Stimulated activated CD8-positive, alpha-beta memory T cell treated with anti-CD3 and anti-CD28 coated beads, Interleukin-12 subunit alpha, Interleukin-12 subunit beta, amount 100 ng/mL, for 4 hours (primary cell): ENCODE results near the gene CMSS1.

Experiments used
- DNase-seq: peaks from one replicate; pipeline ENCODE4 v3.0.0-alpha.2; 2020; ENCODE audit warnings: low read depth

Gene CMSS1

GRCh38 chr3:100107221-100107814, 289.7 kb downstream of the CMSS1 start:
- DNase-seq, result no peak

GRCh38 chr3:100108464-100109079, 290.9 kb downstream of the CMSS1 start:
- DNase-seq, result no peak

DNA sequence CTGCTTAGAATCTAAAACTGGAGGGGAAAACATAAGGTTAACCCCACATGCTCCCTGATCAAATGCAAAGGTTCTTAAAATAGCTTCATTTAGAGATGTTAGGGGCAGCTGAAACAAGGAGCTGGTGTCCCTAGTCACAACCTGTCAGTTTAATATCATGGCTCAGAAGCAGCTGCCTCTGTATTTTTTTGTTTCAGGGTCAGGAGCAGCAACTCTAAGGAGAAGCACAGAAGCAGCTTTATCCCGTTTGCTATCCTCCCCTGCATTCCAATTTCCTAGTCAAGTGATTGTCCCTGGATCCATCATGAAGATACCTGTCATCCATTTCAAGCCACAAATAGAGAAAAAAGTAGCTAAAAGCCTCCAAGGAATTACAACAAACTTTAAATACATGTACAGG, 292.5 kb downstream of the CMSS1 start:
- DNase-seq, result no peak

DNA sequence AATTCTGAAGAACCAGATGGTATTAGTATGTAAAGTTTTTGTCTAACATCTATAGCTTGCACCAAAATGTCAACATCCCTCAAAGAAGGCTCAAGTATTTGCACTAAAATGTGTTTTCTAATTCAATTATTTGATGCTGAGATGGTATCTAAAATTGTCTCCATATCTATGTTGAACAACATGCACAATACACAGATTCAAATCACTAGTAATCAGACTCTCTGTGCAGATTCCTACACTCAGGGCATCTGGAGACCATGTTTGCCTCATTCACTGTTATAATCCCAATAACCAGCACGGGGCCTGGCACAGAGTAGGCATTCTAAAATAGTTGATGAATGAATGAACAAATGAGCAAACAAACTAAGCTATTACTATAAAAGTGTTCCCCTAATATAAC, 294.1 kb downstream of the CMSS1 start:
- no peak for DNase-seq

GRCh38 chr3:100113723-100114412, 296.2 kb downstream of the CMSS1 start:
- DNase-seq, result no peak

DNA sequence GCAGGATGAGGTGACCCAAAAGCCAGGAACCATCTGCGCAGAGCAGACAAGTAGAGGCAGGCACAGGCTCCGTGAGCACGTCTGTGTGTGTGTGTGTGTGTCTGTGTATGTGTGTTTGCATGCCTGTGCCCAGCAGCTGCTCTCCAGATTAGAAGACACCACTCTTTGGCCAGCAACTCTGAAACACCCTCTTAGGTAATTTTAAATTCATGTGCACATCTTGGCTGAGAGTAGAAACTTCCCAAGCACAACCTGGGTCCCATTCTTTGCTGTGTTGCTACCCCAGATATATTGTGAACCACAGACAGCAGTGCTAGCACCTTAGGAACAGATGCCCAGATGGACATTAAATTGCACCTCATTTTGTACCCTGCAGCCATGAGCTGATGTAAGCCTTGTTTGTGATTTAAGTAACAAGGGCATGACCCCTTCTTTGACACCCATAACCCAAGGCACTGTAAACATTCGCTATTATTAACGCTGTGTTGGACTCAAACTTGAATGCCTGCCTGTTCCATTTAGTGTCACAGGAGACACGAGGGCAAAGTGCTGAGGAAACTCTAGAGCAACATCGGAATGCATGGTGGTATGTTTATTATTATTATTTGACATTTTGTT, 296.9 kb downstream of the CMSS1 start, which contains the start of gene FILIP1L:
Gene FILIP1L (minus strand): TSS at position 89 of the 618 bp plus-strand sequence.
- DNase-seq, result no peak

DNA sequence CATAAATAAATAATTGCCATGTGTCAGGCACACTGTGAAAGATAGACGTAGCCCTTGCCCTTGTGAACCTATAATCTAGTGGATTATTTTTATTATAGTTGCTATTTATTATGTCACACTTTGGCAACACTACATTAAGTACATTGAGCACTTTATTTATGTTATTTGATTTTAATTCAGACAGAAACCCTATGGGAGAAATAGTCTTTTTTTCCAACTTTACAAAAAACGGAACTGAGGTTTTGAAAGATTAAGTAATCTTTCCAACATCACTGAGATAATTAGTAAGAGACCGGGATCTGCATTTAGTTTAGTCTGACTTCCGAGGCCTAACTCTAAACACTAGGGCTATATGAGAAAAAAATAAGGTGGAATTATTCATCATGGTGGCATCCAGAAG, 299.4 kb downstream of the CMSS1 start:
- DNase-seq, result no peak

GRCh38 chr3:100120012-100120411, 302.4 kb downstream of the CMSS1 start:
- no peak for DNase-seq

GRCh38 chr3:100120693-100121092, 303.0 kb downstream of the CMSS1 start:
- no peak for DNase-seq

DNA sequence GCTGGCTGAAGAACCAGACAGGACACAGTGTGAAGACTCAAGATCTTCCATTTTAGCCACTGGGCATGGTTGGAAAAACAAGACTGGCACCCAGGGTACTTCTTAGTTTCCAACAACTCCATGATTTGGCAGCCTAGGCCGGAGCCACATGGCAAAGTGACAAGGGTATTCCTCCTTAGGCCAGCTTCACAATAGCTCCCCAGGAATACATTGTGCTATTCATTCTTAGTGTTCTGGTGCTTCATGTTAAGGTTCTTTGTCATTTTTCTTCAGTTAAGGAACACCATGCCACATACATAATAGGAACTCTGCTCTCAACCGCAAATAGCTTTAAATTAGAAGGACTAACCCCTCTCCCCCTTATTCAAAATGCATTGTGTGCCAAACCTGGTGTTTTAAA, 304.7 kb downstream of the CMSS1 start:
- DNase-seq, result no peak

- DNase-seq, result no peak
Measured at GRCh38 chr3:100123112-100123511, 305.4 kb downstream of the CMSS1 start.

GRCh38 chr3:100124201-100124761, 306.6 kb downstream of the CMSS1 start:
- DNase-seq, result no peak

GRCh38 chr3:100125161-100125938, 307.7 kb downstream of the CMSS1 start:
- no peak for DNase-seq

- no peak for DNase-seq
Measured at GRCh38 chr3:100127792-100128191, 310.1 kb downstream of the CMSS1 start.

DNA sequence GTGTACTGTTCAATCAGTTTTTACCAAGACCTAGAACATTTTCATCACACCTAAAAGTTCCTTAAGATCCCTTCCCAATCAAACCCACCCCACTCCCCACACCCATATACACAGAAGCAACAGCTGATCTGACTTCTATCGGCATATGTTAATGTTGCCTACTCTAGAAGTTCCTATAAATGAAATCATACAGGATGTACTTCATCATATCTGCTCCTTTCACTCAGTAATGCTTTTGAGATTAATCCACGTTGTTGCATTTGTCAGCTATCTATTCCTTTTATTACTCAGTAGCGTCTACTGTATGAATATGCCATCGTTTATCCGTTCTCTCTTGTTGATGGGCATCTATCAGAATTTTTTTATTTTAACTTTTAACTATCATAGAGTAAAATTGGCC, 310.9 kb downstream of the CMSS1 start:
- DNase-seq, result no peak

GRCh38 chr3:100129941-100130340, 312.3 kb downstream of the CMSS1 start:
- DNase-seq, result no peak

- no peak for DNase-seq
Measured at GRCh38 chr3:100131241-100131640, 313.6 kb downstream of the CMSS1 start.

- DNase-seq, result no peak
Measured at GRCh38 chr3:100136921-100137320, 319.3 kb downstream of the CMSS1 start.

- DNase-seq, result no peak
Measured at GRCh38 chr3:100140976-100141375, 323.3 kb downstream of the CMSS1 start.

DNA sequence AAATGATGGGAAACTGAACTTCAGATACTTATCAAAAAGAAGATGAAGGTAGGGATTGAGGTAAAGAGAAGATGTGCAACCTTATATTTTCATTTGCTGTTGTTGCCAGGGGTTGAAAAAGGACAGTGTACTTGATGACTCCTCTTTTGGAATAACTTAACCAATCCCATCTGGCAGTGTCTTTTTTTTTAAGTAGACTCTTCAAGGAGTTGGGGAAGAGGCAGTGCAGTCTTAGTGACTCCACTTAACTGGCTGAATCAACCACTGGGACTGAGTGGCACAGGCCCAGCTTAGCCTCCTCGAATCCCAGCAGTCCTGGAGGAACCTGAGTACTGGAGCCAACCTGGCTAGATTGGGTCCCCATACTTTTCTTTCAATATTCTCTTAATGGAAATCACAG, 323.9 kb downstream of the CMSS1 start:
- no peak for DNase-seq

DNA sequence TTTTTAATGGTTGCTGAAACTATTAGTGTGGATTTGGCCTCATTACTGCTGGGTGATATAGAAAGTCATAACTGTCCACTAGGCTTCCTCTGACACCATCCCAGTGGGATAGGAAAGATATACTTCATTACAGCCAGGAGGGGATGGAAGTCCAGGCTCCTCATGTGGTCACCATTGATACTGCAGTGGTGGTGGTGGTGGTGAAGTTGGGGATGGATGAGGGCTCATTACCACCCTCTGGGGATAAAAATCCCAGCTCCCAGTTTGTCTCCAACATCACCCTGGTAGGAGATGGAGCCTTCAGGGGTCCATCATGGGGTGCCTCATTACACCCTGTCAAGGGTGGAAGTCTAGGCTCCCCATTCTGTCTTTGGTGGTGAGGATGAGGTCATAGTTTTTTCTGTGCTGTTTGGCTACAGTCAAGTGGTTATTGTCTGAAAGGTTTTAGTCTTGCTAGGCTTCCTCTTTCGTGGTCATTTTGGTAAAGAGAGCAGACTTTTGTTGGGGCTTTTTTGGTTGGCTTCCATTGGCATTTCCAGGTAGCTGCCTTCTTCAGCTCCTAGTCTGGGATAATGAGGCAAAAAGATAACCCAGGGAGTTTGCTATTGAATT, 326.7 kb downstream of the CMSS1 start:
- DNase-seq, result no peak

- DNase-seq, result no peak
Measured at GRCh38 chr3:100149130-100149529, 331.5 kb downstream of the CMSS1 start.
